ENCODE data around the gene UCN.
"Not testable (repeated sequence)": the region's sequence is repeated elsewhere in the genome, so short reads cannot be mapped to it uniquely, and the experiment has no call there.

UCN gene

DNA sequence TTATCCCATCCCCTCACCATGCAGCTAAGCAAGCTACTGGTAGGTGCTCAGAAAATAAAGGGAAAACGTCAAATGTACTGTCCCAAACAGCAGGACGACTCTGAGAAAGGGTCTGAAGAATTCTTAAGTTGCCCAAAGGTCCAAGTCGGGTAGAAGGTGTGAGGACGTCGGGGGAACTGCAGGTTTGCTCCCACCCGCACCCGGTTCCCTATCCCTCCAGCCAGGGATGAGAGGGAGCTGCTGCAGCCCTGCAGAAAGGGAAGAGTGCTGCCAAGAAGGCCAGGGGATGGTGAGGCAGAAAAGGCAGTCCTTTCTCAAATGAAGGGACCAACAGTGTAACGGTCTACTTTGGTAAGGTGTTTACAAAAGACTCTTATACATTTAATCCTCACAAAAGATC lies 6.9 kb upstream of the UCN start:
- no peak for DNase-seq (ENCODE audit: low read depth in 2 of 2)

DNA sequence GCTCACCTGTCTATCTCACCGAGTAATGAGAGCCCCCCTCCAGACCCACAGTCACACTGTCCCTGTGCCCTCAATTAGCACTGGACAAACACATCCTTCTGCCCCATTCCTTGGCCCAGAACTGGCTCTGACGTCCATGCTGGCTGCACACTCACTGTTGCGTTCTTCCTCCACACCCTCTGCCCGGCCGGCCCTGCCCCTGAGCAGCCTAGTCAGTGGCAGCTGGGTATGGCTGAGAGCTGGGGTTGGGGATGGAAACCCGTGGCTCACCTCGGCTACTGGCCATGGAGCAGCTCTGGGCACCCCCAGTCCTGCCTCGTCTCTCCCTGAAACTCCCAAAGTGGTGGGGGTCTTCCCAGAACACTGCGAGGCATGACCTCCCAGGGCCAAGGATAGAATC lies 6.5 kb upstream of the UCN start:
- no peak for DNase-seq (ENCODE audit: low read depth in 2 of 2)

DNA sequence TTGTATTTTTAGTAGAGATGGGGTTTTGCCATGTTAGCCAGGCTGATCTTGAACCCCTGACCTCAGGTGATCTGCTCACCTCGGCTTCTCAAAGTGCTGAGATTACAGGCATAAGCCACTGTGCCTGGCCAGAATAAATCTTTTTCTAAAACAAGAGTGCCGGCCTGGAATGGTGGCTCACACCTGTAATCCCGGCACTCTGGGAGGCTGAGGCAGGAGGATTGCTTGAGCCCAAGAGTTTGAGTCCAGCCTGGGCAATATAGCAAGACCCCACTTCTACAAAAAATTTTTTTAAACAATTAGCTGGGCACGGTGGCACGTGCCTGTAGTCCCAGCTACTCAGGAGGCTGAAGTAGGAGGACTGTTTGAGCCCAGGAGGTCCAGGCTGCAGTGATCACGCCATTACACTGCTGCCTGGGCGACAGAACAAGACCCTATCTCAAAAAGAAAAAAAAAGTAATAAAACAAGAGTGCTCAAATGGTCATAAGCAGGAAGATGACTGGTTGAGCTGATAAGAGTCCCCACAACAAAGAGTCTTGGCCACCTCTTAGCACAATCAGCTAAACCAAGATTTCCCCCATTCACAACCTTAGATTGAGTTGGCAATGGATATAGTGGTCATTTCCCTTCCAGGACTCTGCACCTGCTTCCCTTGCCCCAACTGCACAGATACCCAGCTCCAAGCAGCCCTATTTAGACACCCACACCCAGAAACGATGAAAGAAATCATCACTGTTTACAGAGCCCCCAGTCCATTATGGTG lies 5.8 kb upstream of the UCN start:
- DNase-seq (ENCODE audit: low read depth in 2 of 2) = no peak

DNA sequence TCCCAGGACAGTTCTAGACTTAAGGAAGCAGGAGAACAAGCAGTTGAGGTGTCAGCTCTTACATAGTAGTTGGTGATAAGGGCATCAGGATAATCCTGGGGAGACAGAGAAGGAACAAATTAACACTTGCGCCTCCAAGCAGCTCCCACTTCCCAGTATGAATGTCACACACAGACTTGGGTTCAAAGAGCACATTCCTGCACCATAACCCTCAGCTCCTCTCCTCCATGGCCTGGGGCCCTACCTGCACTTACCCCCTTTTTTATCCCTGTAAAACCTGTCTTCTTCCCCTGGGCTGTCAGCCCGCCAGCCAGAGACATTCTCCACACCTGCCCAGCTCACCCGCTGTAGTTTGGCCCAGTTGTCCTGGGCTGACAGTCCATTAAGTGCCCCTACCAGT lies 3.9 kb upstream of the UCN start:
- no peak for DNase-seq (ENCODE audit: low read depth in 2 of 2)

DNA sequence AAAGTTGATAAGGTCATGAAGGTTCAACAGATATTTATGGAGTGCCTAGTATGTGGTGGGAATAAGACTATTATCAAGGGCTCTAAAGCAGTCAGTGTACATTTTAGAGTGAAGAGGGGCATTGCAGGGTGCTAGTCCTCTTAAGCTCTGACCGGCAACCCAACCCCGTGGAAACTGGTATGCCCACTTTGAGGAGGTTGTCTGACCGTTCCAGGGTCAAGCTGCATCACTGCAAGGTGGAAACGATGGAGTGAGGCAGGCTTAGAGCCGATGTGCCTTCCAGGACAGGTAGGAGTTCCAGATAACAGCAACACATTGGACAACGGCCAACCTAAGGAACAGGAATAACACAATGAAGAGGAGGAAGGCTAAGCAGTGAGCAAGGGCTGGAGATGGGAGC lies 1.4 kb upstream of the UCN start:
- no peak for DNase-seq (ENCODE audit: low read depth in 2 of 2)

DNA sequence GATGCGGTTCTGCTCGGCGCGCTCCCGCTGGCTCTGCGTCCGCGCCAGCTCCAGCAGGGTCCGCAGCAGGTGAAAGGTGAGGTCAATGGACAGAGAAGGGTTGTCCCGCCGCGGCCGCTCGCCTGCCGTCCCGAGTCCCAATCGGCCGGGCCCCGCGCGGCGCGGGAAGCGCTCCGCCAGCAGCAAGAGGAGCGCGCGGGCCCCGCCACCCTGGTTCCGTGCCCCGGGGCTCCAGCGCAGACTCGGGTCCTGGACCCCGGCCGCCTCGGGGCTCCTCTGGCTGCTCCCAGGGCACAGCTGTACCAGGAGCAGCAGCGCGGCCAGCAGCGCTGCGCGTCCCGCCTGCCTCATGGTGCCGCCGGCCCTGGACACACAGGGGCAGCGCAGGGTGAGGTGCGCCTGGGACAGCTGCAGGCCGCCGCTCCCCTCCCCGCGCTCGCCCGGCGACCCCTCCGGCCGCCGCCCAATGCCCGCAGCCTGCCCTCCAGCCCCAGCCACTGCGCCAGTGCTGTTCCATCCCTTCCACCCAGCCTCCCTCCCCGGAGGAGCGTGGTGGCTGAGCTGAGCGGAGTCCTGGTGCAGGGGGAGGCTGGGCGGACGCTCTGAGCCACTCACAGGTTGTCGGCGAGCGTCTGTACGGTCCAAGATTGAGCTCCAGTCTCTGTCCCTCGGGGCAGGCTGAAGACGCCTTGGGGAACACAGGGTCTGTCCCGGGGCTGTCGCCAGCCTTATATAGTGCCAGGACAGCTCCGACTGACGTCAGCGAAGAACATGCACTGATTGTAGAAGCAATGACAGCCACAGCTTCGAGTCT lies 493 bp downstream of the UCN start:
- no peak for DNase-seq (ENCODE audit: low read depth in 2 of 2)

DNA sequence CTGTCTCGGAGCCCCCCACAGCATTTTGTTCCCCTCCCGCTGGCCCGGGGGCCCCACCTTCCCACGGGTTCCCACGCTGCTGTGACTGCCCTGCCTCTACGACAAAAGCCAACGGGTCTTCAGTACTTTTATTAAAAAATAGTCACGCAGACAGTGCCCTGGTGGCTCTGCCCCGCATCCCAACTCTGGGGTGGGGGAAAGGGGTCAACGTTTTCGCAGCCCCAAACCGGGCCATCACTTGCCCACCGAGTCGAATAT lies 1.0 kb downstream of the UCN start:
- DNase-seq (ENCODE audit: low read depth in 2 of 2) = no peak

DNA sequence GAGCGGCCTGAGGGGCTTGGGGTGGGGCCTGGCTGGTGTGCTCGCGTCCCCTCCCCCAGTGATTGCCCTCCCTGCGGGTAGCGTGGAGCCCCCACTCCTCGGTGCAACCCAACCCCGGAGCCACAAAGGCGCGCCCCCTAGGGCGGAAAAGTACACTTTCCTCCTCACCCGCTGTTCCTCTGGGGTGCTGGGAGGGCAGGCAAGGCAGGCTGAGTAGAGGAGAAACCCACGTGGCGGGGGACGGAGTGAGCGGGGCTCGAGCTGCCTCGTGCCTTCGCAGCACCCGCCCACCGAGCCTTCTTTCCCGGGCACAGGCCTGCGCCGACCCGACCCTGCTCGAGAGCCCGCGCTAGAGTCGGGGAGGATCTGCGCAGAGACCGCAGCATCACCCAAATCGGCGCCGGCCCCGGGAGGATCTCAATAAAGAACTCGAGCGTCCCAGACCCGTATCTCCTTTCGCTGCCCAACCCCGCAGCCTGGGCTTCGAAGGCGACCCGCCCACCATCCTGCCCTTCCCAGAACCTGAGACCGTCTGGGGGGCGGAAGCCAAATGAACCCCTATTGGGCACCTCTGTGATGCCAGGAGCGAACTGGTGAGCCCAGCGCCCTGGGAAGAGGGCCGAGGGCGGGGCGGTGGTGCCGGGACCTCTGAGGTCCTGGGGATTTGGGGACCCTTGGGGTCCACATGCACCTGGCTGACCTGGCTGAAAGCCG lies 1.5 kb downstream of the UCN start:
- DNase-seq (ENCODE audit: low read depth in 2 of 2) = peak in 1 of 2 donors; percentile 26

DNA sequence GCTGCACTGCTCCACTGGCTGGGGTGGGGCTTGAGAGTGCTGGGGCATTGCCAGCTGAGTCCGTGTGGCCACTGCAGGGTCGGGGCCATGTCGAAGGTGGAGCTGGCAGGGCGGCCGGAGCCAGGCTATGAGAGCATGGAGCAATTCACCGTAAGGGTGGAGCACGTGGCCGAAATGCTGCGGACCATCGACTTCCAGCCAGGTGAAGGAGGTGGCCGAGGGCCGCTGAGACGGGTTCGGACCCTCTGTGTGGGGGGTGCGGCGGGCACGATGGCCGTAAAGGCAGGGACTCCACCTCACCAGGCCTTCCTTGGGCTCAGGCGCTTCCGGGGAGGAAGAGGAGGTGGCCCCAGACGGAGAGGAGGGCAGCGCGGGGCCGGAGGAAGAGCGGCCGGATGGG lies 2.1 kb downstream of the UCN start:
- DNase-seq (ENCODE audit: low read depth in 2 of 2) = no peak

DNA sequence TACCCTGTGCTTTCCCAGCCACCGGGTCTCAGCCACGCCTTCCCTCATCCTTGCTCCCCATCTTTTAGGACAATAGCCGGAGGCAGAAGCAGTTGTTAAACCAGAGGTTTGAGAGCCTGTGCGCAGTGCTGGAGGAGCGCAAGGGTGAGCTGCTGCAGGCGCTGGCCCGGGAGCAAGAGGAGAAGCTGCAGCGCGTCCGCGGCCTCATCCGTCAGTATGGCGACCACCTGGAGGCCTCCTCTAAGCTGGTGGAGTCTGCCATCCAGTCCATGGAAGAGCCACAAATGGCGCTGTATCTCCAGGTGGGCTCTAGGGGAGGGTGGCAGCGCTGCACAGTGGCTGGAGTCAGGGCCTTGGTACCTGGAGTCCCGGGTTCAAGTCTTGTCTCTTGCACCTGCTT lies 2.7 kb downstream of the UCN start:
- no peak for DNase-seq (ENCODE audit: low read depth in 2 of 2)

DNA sequence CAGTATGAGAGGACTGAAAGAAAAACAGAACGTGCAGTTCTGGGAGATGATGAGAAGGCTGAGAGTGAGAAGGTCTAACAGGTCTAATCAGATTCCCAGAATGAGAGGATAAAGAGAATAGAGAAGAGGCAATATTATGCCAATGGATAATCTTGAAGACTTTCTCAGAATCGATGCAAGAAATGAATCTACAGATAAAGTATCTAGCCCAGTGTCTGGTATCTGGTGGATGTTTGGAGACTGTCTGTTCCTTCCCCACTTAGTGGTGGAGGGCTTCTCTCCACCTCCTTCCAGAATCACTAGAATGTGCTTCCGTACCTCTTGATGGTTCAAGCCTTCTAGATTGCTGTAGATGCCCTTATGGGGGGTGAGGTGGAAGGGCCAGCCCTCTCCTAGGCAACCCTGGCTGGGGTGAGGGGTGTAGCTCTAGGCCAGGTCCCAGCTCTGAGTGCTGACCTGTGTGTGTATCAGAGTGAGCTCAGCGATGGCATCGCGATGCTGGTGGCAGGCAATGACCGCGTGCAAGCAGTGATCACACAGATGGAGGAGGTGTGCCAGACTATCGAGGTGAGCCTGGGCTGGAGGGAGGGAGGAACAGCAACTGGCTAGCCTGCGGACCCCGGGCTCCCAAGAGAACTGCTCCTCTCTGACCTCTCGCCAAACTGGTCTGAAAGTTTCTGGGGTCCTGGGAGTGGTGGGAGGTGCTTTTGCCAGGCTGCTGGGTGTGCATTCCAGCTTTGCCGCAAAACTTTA lies 3.6 kb downstream of the UCN start:
- DNase-seq (ENCODE audit: low read depth in 2 of 2) = no peak

DNA sequence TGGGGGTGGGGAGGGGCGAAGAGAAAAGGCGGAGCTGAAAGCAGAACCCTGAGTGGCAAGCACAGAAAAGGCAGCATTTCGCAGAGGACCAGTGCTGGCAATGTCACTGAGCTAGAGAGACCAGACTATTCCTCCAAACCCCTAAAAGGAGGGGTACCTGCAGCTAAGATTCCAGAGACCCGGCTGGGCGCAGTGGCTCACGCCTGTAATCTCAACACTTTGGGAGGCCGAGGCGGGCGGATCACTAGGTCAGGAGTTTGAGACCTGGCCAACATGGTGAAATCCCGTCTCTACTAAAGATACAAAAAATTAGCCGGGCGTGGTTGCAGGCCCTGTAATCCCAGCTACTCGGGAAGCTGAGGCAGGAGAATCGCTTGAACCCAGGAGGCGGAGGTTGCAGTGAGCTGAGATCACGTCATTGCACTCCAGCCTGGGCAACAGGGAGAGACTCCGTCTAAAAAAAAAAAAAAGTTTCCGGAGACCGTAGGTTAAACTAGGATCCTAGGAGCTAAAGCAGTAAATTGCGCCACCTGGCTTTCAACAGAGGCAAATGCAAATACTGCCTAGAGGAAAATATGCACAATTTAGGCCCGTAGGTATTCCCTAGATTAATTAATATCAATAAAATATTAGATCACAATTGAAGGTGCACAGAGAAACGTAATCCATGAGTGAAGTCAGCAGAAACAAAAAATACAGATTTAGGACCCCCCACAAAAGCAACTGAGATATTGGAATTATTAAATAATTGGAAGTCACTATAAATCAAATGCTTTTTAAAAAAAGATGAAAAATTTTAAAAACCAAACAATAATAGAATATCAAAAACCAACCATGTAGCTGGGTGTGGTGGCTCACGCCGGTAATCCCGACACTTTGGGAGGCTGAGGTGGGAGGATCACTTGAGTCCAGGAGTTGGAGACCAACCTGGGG lies 4.9 kb downstream of the UCN start:
- DNase-seq (ENCODE audit: low read depth in 2 of 2) = no peak

DNA sequence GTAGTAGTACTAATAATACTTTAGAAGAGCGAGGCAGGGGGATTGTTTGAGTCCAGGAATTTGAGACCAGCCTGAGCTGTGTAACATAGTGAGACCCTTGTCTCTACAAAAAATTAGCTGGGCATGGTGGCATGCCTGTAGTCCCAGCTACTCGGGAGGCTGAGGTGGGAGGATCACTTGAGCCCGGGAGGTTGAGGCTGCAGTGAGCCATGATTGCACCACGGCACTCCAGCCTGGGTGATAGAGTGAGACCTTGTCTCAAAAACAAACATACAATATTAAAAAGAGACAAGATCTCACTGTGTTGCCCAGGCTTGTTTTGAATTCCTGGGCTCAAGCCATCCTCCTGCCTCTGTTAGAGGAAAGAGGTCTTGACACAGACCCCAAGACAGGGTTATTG lies 7.6 kb downstream of the UCN start:
- DNase-seq (ENCODE audit: low read depth in 2 of 2) = not testable (repeated sequence)

DNA sequence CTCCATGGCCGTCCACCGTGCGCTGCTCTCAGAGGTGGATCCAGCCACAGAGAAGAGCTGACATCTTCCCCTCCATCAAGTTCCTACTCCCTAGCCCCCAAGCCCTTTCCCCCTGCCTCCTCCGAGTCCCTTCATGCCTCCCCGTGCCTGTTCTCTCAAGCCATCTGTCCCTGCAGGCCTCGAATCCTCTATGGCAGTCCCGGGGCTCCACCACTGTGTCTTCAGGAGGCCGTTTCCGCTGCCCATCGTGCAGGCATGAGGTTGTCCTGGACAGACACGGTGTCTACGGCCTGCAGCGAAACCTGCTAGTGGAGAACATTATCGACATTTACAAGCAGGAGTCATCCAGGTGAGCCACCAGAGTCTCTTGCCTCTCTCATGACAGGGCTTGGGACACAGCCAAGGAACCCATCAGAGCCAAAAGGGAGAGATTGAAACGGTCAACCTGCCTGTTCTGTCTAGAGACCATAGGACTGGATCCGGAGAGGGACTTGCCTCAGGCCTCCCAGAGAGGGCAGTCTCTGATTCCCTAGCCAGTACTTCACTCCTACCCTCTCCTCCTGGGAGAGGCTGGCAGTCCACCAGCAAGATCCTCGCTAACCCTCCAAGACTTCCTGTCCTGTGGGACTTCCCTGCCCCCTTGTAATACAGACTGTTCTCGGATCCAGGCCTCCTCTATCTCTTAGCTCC lies 9.7 kb downstream of the UCN start:
- DNase-seq (ENCODE audit: low read depth in 2 of 2) = no peak

DNA sequence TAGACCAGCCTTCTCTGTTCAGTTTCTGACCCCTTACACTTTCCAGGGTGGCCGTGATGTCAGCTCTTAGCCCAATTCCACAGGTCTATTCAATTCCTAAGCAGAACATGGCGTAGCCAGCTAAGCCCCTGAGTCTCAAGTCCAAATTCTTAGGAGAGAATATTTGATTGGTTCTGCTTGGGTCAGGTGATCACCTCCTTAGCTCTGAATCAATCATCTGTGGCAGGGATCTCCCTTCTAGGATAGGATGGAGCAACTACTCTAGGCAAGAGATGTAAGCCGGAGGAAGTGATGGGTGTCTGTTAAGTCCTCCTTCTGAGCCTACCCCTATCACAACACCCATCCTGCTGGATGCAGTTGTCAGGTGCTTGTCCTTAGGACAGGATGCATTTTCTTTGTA lies 11.1 kb downstream of the UCN start:
- DNase-seq (ENCODE audit: low read depth in 2 of 2) = no peak

DNA sequence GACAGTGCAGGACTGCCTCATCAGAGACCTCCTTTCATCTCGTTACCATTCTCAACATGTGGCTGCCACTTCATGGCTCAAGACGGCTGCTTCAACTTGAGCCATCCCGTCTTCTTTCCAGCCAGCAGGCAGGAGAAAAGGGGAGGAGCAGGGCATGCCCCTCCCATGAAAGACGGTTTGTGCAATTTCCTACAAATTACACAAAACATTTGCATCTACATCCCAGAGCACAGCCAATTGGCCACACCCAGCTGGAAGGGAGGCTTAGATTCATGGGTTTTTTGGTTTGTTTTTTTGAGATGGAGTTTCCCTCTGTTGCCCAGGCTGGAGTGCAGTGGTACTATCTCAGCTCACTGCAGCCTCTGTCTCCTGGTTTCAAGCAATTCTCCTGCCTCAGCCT lies 11.8 kb downstream of the UCN start:
- DNase-seq (ENCODE audit: low read depth in 2 of 2) = no peak

DNA sequence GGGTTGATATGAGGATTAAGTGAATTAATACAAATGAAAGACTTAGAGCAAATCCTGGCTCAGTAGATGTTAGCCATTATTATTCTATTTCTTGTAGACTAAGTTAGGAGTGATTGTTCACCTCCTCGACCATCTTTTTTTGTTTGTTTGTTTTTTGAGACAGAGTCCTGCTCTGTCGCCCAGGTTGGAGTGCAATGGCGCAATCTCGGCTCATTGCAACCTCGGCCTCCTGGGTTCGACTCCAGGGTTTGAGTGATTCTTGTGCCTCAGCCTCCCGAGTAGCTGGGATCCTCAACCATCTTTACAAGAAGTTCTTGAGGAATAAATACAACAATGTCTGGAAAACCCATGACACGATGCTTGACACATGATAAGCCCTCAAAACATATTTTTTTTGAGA lies 13.3 kb downstream of the UCN start:
- DNase-seq (ENCODE audit: low read depth in 2 of 2) = no peak

DNA sequence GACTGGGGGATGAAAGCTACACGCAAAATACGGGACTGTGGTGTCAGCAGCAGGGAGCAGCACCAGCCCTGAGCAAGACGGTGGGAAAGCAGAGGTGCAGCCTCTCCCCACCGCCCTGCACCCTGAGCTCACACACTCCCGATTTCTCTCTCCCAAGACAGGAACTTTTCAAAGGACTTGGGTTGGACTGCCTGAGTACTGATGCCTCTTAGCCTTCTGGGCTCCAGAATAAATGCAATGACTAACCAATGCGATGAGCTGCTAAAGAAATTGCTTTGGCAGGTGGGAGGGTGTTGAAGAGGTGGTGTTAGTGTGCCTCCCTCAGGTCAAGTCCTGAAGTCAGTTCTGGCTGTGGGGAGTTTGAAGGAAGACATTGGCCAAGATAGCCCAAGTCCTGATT lies 16.4 kb downstream of the UCN start:
- no peak for DNase-seq (ENCODE audit: low read depth in 2 of 2)

DNA sequence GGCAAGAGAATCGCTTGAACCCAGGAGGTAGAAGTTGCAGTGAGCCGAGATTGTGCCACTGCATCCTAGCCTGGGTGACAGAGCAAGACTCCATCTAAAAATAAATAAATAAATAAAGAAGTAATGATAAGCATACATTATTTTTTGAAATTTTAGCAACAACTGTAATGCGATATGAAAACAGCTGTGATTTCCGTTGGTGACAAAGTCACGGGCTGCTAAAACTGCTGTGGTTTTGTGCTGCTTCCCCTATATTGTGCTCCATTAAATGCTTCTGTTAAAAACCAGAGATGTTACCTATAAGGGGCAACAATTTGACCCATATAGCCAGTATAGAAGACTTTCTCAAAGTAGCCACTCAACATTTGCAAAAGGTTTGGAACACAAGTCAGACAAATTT lies 17.7 kb downstream of the UCN start:
- no peak for DNase-seq (ENCODE audit: low read depth in 2 of 2)

DNA sequence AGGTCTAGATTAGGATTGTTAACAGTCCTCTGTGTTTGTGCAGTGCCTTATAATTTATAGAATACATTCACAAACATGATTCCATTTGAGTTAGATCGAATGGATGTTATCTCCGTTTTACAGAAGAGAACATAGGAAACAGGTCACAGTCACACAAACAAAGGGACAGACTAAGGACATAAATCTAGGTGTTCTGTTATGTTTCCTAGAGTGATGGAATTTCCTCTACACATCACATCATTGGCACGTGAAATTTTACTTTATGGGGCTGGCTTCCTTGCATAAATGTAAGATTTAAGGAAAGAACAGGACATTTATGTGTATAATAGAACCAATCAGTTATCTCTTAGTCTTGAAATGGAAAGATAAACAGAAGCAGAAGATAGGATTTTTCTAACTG lies 19.6 kb downstream of the UCN start:
- DNase-seq (ENCODE audit: low read depth in 2 of 2) = no peak

DNA sequence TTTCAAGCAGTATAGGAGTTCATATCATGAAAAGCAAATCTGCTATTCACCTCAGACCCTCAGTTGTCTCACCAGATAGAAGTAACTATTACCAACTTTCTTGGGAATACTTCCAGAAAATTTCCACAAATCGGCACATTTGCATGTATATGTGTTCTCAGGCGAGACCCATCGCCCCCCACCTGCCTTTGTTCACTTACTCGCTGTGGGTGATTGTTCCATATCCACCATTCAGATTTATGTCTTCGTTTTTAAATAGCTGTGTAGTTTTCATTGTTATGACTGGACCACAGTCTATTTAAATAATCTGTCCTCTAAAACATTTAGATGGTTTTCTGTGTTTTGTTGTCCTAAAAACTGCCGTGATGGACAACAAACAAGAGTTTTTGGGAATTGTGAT lies 22.8 kb downstream of the UCN start:
- no peak for DNase-seq (ENCODE audit: low read depth in 2 of 2)
